Liver (tissue), 9 donors: ENCODE results near the gene DDOST. TPM values are rescaled to one million over a fixed set of nuclear protein-coding genes. Genes with fewer than 3 reads are reported as not detected.

ENCODE experiments used
- DNase-seq: peaks from one replicate; pipeline ENCODE4 v3.0.0-alpha.2; 2017; ENCODE audit warnings: low spot score
- H3K27ac ChIP-seq, 2 donors: one replicate each; pipeline ENCODE4 v1.7.0; 2013; ENCODE audit warnings: inconsistent platforms in 2 of 2, low read length in 2 of 2, control low read depth in 1 of 2, low read depth in 1 of 2, mild to moderate bottlenecking in 1 of 2
- H3K27me3 ChIP-seq, 4 donors: one replicate each; pipeline versions ENCODE4 v1.6.1 to v1.7.0; 2013; ENCODE audit warnings: low read length in 3 of 4, inconsistent platforms in 1 of 4, mild to moderate bottlenecking in 1 of 4, moderate library complexity in 1 of 4; ENCODE audit not compliant: control insufficient read depth in 4 of 4, insufficient read depth in 4 of 4
- H3K36me3 ChIP-seq, 4 donors: one replicate each; pipeline versions ENCODE4 v1.6.1 to v1.7.0; 2013; ENCODE audit warnings: low read length in 3 of 4, mild to moderate bottlenecking in 3 of 4, low read depth in 1 of 4, moderate library complexity in 1 of 4; ENCODE audit not compliant: control insufficient read depth in 4 of 4, insufficient read depth in 3 of 4
- H3K4me1 ChIP-seq, 4 donors: one replicate each; pipeline versions ENCODE4 v1.6.1 to v1.7.0; 2013; ENCODE audit warnings: low read length in 3 of 4, mild to moderate bottlenecking in 3 of 4, moderate library complexity in 1 of 4; ENCODE audit not compliant: control insufficient read depth in 4 of 4, insufficient read depth in 4 of 4
- H3K4me3 ChIP-seq, 3 donors: one replicate each; pipeline versions ENCODE4 v1.6.1 to v1.7.0; 2013; ENCODE audit warnings: low read length in 3 of 3, control low read depth in 1 of 3, low read depth in 1 of 3, mild to moderate bottlenecking in 1 of 3
- H3K9ac ChIP-seq, 2 donors: one replicate each; pipeline ENCODE4 v1.7.0; 2013; ENCODE audit warnings: low read length in 2 of 2, mild to moderate bottlenecking in 2 of 2, moderate library complexity in 2 of 2, control low read depth in 1 of 2, low read depth in 1 of 2
- H3K9me3 ChIP-seq, 4 donors: one replicate each; pipeline versions ENCODE4 v1.6.1 to v1.7.0; 2013; ENCODE audit warnings: low read length in 3 of 4; ENCODE audit not compliant: control insufficient read depth in 4 of 4
- FOXA2 ChIP-seq: IDR thresholded peaks from 2 replicates; pipeline ENCODE4 v1.6.1; 2016; ENCODE audit warnings: antibody characterized with exemption
- GABPA ChIP-seq, 2 donors: IDR thresholded peaks in 1 of 2; conservative IDR thresholded peaks in 1 of 2; 2 replicates each; pipeline ENCODE4 v1.6.1; 2016; ENCODE audit warnings: antibody characterized with exemption in 2 of 2, mild to moderate bottlenecking in 1 of 2, moderate library complexity in 1 of 2
- HNF4A ChIP-seq, 2 donors: conservative IDR thresholded peaks; 2 replicates each; pipeline ENCODE4 v1.6.1; 2016; ENCODE audit warnings: antibody characterized with exemption in 2 of 2, mild to moderate bottlenecking in 2 of 2
- HNF4G ChIP-seq: IDR thresholded peaks from 2 replicates; pipeline ENCODE4 v1.6.1; 2016; ENCODE audit warnings: antibody characterized with exemption
- JUND ChIP-seq, 2 donors: IDR thresholded peaks; 2 replicates each; pipeline ENCODE4 v1.6.1; 2016; ENCODE audit warnings: antibody characterized with exemption in 2 of 2
- NR2F2 ChIP-seq: IDR thresholded peaks from 2 replicates; pipeline ENCODE4 v1.6.1; 2016; ENCODE audit warnings: antibody characterized with exemption
- RAD21 ChIP-seq, 2 donors: IDR thresholded peaks; 2 replicates each; pipeline ENCODE4 v1.6.1; 2016; ENCODE audit warnings: antibody characterized with exemption in 2 of 2, mild to moderate bottlenecking in 2 of 2
- SP1 ChIP-seq: IDR thresholded peaks from 2 replicates; pipeline ENCODE4 v1.6.1; 2018; ENCODE audit warnings: antibody characterized with exemption, mild to moderate bottlenecking
- TAF1 ChIP-seq: conservative IDR thresholded peaks from 2 replicates; pipeline ENCODE4 v1.6.1; 2016; ENCODE audit warnings: antibody characterized with exemption, mild to moderate bottlenecking
- YY1 ChIP-seq: IDR thresholded peaks from 2 replicates; pipeline ENCODE4 v1.6.1; 2016; ENCODE audit warnings: antibody characterized with exemption, mild to moderate bottlenecking
- WGBS: extraction: QIAGEN DNeasy Blood & Tissue Kit; methylation state at CpG from one replicate; pipeline ENCODE4 v1.1.7; 2013; 5-methylcytosine and 5-hydroxymethylcytosine counted together
- polyA plus RNA-seq, 2 donors: library from polyadenylated mRNA; stranded (reverse) in 1 of 2; unstranded in 1 of 2; fragments of 200-250 nt in 1 of 2; fragments of >200 nt in 1 of 2; fragmentation: Nextera tagmentation in 1 of 2; extraction: Ambion mirVana in 1 of 2; gene quantifications; one replicate each; pipeline versions ENCODE4 v1.2.1 to v1.2.3, GENCODE V29; 2013 to 2015
- total RNA-seq, 2 donors: library from RNA; depleted of rRNA; stranded (reverse); fragments of >200 nt; gene quantifications; one replicate each; pipeline ENCODE4 v1.2.3, GENCODE V29; 2014
- TF ChIP-seq, protein P1 (sequence below): IDR thresholded peaks from 2 replicates; pipeline ENCODE4 v1.6.1; 2016; ENCODE audit warnings: antibody characterized with exemption
- TF ChIP-seq, protein P2 (sequence below): IDR thresholded peaks from 2 replicates; pipeline ENCODE4 v1.6.1; 2016; ENCODE audit warnings: antibody characterized with exemption, mild to moderate bottlenecking
- TF ChIP-seq, protein P3 (sequence below): IDR thresholded peaks from 2 replicates; pipeline ENCODE4 v1.6.1; 2016; ENCODE audit warnings: antibody characterized with exemption
- TF ChIP-seq, protein P4 (sequence below): fragments of 150-350 bp; IDR thresholded peaks from 2 replicates; pipeline ENCODE4 v1.5.1; 2017; ENCODE audit warnings: improper control_type of control experiment, low read depth, low read length; ENCODE audit not compliant: missing input control
- TF ChIP-seq, protein P5 (sequence below): IDR thresholded peaks from 2 replicates; pipeline ENCODE4 v1.6.1; 2016; ENCODE audit warnings: antibody characterized with exemption
- donor health status: healthy.
- donor health status: healthy.
- donor health status: healthy.
- donor health status: healthy.
- donor health status: healthy.

Gene DDOST
- total and polyA plus RNA-seq, 4 donors = 70.2 to 193 (median 164) TPM

DNA sequence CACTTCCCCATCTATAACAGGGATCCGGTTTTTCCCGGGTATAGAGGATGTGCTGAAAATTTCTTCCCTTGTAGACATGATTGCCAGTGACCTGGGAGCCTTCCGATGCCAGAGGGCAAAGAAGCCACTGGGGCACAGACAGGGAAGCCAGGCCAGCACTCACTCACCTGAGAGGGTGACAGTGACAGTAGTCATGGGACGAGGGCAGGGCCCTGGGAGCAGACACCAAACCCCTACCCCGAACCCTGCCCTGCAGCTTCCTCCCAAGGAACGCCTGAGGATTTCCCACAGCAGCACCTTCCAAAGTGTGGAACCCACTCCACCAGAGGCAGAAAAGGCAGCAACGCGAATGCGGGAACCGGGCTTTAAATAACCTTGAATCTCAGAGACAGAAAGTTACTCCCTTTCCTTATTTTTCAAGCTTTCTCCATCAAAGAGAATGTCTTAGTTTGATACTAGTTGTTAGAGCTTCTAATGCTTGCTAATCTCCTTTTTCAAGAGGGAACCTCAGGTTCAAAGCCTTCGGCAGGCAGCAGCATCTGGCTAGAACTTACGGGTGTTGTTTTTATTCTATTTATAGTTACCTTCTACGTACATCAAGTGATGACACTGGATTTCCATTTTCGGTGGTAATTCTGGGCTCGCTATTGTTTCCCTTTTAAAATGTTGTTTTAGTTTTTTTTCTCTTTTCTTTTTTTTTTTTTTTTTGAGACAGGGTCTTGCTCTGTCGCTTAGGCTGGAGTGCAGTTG, 2.8 kb downstream of the DDOST start:
- 91% methylated on average over 16 of the region's 16 CpGs for WGBS
- TF ChIP-seq SP1 = no peak
- no peak for TF ChIP-seq YY1
- TF ChIP-seq NR2F2 = no peak
- TF ChIP-seq, protein P1, sequence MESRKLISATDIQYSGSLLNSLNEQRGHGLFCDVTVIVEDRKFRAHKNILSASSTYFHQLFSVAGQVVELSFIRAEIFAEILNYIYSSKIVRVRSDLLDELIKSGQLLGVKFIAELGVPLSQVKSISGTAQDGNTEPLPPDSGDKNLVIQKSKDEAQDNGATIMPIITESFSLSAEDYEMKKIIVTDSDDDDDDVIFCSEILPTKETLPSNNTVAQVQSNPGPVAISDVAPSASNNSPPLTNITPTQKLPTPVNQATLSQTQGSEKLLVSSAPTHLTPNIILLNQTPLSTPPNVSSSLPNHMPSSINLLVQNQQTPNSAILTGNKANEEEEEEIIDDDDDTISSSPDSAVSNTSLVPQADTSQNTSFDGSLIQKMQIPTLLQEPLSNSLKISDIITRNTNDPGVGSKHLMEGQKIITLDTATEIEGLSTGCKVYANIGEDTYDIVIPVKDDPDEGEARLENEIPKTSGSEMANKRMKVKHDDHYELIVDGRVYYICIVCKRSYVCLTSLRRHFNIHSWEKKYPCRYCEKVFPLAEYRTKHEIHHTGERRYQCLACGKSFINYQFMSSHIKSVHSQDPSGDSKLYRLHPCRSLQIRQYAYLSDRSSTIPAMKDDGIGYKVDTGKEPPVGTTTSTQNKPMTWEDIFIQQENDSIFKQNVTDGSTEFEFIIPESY = no peak
- no peak for TF ChIP-seq FOXA2
- TF ChIP-seq RAD21 (IDR thresholded peaks at IDR 0.05) = no peak
- TF ChIP-seq, protein P2, sequence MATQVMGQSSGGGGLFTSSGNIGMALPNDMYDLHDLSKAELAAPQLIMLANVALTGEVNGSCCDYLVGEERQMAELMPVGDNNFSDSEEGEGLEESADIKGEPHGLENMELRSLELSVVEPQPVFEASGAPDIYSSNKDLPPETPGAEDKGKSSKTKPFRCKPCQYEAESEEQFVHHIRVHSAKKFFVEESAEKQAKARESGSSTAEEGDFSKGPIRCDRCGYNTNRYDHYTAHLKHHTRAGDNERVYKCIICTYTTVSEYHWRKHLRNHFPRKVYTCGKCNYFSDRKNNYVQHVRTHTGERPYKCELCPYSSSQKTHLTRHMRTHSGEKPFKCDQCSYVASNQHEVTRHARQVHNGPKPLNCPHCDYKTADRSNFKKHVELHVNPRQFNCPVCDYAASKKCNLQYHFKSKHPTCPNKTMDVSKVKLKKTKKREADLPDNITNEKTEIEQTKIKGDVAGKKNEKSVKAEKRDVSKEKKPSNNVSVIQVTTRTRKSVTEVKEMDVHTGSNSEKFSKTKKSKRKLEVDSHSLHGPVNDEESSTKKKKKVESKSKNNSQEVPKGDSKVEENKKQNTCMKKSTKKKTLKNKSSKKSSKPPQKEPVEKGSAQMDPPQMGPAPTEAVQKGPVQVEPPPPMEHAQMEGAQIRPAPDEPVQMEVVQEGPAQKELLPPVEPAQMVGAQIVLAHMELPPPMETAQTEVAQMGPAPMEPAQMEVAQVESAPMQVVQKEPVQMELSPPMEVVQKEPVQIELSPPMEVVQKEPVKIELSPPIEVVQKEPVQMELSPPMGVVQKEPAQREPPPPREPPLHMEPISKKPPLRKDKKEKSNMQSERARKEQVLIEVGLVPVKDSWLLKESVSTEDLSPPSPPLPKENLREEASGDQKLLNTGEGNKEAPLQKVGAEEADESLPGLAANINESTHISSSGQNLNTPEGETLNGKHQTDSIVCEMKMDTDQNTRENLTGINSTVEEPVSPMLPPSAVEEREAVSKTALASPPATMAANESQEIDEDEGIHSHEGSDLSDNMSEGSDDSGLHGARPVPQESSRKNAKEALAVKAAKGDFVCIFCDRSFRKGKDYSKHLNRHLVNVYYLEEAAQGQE = no peak
- TF ChIP-seq, protein P3, sequence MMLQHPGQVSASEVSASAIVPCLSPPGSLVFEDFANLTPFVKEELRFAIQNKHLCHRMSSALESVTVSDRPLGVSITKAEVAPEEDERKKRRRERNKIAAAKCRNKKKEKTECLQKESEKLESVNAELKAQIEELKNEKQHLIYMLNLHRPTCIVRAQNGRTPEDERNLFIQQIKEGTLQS = no peak
- TF ChIP-seq HNF4A (conservative IDR thresholded peaks at IDR 0.05) = no peak
- TF ChIP-seq, protein P4, sequence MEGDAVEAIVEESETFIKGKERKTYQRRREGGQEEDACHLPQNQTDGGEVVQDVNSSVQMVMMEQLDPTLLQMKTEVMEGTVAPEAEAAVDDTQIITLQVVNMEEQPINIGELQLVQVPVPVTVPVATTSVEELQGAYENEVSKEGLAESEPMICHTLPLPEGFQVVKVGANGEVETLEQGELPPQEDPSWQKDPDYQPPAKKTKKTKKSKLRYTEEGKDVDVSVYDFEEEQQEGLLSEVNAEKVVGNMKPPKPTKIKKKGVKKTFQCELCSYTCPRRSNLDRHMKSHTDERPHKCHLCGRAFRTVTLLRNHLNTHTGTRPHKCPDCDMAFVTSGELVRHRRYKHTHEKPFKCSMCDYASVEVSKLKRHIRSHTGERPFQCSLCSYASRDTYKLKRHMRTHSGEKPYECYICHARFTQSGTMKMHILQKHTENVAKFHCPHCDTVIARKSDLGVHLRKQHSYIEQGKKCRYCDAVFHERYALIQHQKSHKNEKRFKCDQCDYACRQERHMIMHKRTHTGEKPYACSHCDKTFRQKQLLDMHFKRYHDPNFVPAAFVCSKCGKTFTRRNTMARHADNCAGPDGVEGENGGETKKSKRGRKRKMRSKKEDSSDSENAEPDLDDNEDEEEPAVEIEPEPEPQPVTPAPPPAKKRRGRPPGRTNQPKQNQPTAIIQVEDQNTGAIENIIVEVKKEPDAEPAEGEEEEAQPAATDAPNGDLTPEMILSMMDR = no peak
- no peak for TF ChIP-seq HNF4G
- TF ChIP-seq TAF1 = no peak
- TF ChIP-seq GABPA (IDR thresholded peaks at IDR 0.05 in 1 of 2, conservative IDR thresholded peaks at IDR 0.05 in 1 of 2) = no peak
- TF ChIP-seq, protein P5, sequence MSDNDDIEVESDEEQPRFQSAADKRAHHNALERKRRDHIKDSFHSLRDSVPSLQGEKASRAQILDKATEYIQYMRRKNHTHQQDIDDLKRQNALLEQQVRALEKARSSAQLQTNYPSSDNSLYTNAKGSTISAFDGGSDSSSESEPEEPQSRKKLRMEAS = no peak
- no peak for TF ChIP-seq JUND (IDR thresholded peaks at IDR 0.05)
- Histone ChIP-seq H3K9me3 (no peaks in the 10 kb centered on the region), H3K4me3 (no peak overlapping the region), H3K36me3 (peaks cover 15 to 46% (median 33%) of the 10 kb centered on the region in 4 donors), H3K27ac (no peak overlapping the region), H3K9ac (no peak overlapping the region), H3K27me3 (no peaks in the 10 kb centered on the region), H3K4me1 (peaks cover 0 to 26% (median 20%) of the 10 kb centered on the region in 4 donors)
- no peak for DNase-seq
